ENCODE data around the gene PTPRN2.

GRCh38 chr7:157772486-157773130, 815.0 kb downstream of the PTPRN2 start:
- TF ChIP-seq POLR2AphosphoS5 (IDR thresholded peaks at IDR 0.05; ENCODE audit: low read depth, low read length): no peak
- TF ChIP-seq CTCF (IDR thresholded peaks at IDR 0.05 in 2 of 3, conservative IDR thresholded peaks at IDR 0.05 in 1 of 3; ENCODE audit: borderline replicate concordance in 1 of 3, insufficient read depth in 1 of 3, low read depth in 2 of 3, low read length in 2 of 3): no peak
- TF ChIP-seq EZH2phosphoT487 (IDR thresholded peaks at IDR 0.05; ENCODE audit: borderline replicate concordance): no peak
- TF ChIP-seq ATF3 (IDR thresholded peaks at IDR 0.05): no peak
